MM.1S (cell line): Measurements from ENCODE around the gene DSCAM.

ENCODE experiments used
- DNase-seq: peaks from one replicate; pipeline ENCODE4 v3.0.0-alpha.2; 2015
- H2AFZ ChIP-seq: fragments of 300-600 bp; sonication (generic); 2 replicates; pipeline ENCODE4 v1.6.0; 2016; ENCODE audit warnings: antibody characterized with exemption, low read length
- H3F3A ChIP-seq: fragments of 300-600 bp; sonication (generic); 2 replicates; pipeline ENCODE4 v1.6.1; 2016; ENCODE audit warnings: mild to moderate bottlenecking, antibody characterized with exemption, low read length, moderate library complexity, mixed read lengths; ENCODE audit not compliant: insufficient read depth
- H3K27ac ChIP-seq: fragments of 300-600 bp; sonication (generic); 2 replicates; pipeline ENCODE4 v1.5.1; 2016; ENCODE audit warnings: mild to moderate bottlenecking, low read length
- H3K27me3 ChIP-seq: fragments of 300-600 bp; sonication (generic); replicated peaks from 2 replicates; pipeline ENCODE4 v1.6.0; 2016; ENCODE audit warnings: low read length; ENCODE audit not compliant: insufficient read depth
- H3K36me3 ChIP-seq: fragments of 300-600 bp; sonication (generic); replicated peaks from 2 replicates; pipeline ENCODE4 v1.6.1; 2016; ENCODE audit warnings: mild to moderate bottlenecking, low read length, mixed read lengths; ENCODE audit not compliant: insufficient read depth
- H3K4me1 ChIP-seq: fragments of 300-600 bp; sonication (generic); 2 replicates; pipeline ENCODE4 v1.6.1; 2016; ENCODE audit warnings: low read length, mixed read lengths
- H3K4me2 ChIP-seq: fragments of 300-600 bp; sonication (generic); 2 replicates; pipeline ENCODE4 v1.6.0; 2016; ENCODE audit warnings: low read depth, low read length
- H3K4me3 ChIP-seq: fragments of 300-600 bp; sonication (generic); 2 replicates; pipeline ENCODE4 v1.5.1; 2016; ENCODE audit warnings: low read length, mixed read lengths
- H3K79me2 ChIP-seq: fragments of 300-600 bp; sonication (generic); 2 replicates; pipeline ENCODE4 v1.6.1; 2016; ENCODE audit warnings: mixed run types, low read length, mixed read lengths
- H3K9ac ChIP-seq: fragments of 300-600 bp; sonication (generic); 2 replicates; pipeline ENCODE4 v1.6.1; 2016; ENCODE audit warnings: low read length, mixed read lengths
- H3K9me2 ChIP-seq: fragments of 300-600 bp; sonication (generic); replicated peaks from 2 replicates; pipeline ENCODE4 v1.6.1; 2016; ENCODE audit warnings: mild to moderate bottlenecking, low read length, mixed read lengths; ENCODE audit not compliant: insufficient read depth
- H3K9me3 ChIP-seq: fragments of 300-600 bp; sonication (generic); replicated peaks from 2 replicates; pipeline ENCODE4 v1.6.1; 2016; ENCODE audit warnings: mild to moderate bottlenecking, low read length, mixed read lengths; ENCODE audit not compliant: insufficient read depth
- H4K20me1 ChIP-seq: fragments of 300-600 bp; sonication (generic); 2 replicates; pipeline ENCODE4 v1.6.1; 2016; ENCODE audit warnings: mild to moderate bottlenecking, low read length, moderate library complexity, mixed read lengths; ENCODE audit not compliant: insufficient read depth
- EZH2 ChIP-seq: fragments of 300-600 bp; sonication (generic); optimal IDR thresholded peaks from 2 replicates; pipeline ENCODE3; 2017; ENCODE audit warnings: low read depth, mild to moderate bottlenecking, antibody characterized with exemption, low read length, mixed read lengths
- EZH2phosphoT487 ChIP-seq: fragments of 300-600 bp; sonication (generic); IDR thresholded peaks from 2 replicates; pipeline ENCODE4 v1.6.1; 2018; ENCODE audit warnings: antibody characterized with exemption, low read length
- TF ChIP-seq, protein P1 (sequence below): fragments of 300-600 bp; sonication (generic); IDR thresholded peaks from 2 replicates; pipeline ENCODE4 v1.5.1; 2016; ENCODE audit warnings: antibody characterized with exemption, low read length, mixed read lengths

Gene DSCAM

DNA sequence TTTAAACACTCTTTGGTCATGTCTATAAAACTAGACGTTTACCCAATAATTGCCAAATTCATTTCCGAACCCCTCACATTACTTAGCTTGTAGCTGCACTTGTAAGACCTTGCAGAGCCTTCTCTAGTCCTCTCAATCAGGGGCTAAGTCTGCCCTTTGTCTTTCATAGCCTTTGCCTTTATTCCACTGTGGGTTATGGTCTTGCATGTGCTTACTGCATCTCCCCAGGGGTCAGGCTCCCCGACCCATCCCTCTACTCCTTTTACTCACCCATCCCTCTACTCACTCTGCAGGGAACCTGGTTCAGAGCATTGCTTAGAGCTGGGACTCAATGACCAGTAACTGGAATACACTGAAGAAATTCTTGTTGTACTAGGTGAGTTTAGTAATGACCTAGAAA lies 744.3 kb downstream of the DSCAM start:
- Histone ChIP-seq H3K4me1 (no peaks in the 10 kb centered on the region), H3K36me3 (peaks cover 13% of the 10 kb centered on the region; the same call in 1 of the 2 replicates), H3K79me2 (no peaks in the 10 kb centered on the region), H3K9me2 (no peaks in the 10 kb centered on the region), H4K20me1 (no peaks in the 10 kb centered on the region), H2AFZ (no peak overlapping the region), H3K27me3 (no peaks in the 10 kb centered on the region), H3K27ac (no peak overlapping the region), H3K4me3 (no peak overlapping the region), H3K9me3 (no peaks in the 10 kb centered on the region), H3K9ac (no peak overlapping the region), H3K4me2 (no peak overlapping the region), H3F3A (no peaks in the 10 kb centered on the region; the same call in 1 of the 2 replicates)
- DNase-seq: no peak
- no peak for TF ChIP-seq EZH2
- TF ChIP-seq EZH2phosphoT487: no peak
- TF ChIP-seq, protein P1, sequence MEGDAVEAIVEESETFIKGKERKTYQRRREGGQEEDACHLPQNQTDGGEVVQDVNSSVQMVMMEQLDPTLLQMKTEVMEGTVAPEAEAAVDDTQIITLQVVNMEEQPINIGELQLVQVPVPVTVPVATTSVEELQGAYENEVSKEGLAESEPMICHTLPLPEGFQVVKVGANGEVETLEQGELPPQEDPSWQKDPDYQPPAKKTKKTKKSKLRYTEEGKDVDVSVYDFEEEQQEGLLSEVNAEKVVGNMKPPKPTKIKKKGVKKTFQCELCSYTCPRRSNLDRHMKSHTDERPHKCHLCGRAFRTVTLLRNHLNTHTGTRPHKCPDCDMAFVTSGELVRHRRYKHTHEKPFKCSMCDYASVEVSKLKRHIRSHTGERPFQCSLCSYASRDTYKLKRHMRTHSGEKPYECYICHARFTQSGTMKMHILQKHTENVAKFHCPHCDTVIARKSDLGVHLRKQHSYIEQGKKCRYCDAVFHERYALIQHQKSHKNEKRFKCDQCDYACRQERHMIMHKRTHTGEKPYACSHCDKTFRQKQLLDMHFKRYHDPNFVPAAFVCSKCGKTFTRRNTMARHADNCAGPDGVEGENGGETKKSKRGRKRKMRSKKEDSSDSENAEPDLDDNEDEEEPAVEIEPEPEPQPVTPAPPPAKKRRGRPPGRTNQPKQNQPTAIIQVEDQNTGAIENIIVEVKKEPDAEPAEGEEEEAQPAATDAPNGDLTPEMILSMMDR: no peak

DNA sequence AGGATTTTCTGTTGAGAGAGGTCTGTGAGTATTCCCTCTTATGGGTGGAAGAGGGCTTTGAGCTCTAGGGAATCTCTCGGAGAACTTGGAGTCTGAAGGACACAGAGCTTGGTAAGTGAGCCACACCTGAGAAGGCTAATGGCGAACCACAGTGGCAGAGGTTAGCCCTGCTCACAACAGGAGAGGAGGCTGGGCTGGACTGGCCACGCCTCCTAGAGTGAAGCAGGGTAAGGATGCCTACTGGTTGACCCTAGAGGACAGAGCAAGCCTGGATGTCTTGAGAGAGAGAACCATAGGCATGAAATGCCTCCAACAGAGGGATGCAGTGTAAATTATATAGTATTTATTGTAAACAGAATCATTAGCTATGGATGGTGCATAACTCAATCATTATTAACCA lies 747.1 kb downstream of the DSCAM start:
- DNase-seq: no peak
- no peak overlapping the region for H3K9ac ChIP-seq
- no peak overlapping the region for H3K4me3 ChIP-seq
- H3K4me1 ChIP-seq: no peaks in the 10 kb centered on the region
- TF ChIP-seq EZH2phosphoT487: no peak
- no peak for TF ChIP-seq EZH2
- TF ChIP-seq, protein P1: no peak
- H3K27ac ChIP-seq: no peak overlapping the region
- peaks cover 29% of the 10 kb centered on the region for H3K36me3 ChIP-seq
- H2AFZ ChIP-seq: no peak overlapping the region
- H3K4me2 ChIP-seq: no peak overlapping the region
- H3K9me2 ChIP-seq: no peaks in the 10 kb centered on the region
- no peaks in the 10 kb centered on the region for H3K79me2 ChIP-seq
- H3F3A ChIP-seq: peaks cover 1% of the 10 kb centered on the region; the same call in 1 of the 2 replicates
- no peaks in the 10 kb centered on the region for H3K9me3 ChIP-seq
- no peaks in the 10 kb centered on the region for H4K20me1 ChIP-seq
- no peaks in the 10 kb centered on the region for H3K27me3 ChIP-seq

DNA sequence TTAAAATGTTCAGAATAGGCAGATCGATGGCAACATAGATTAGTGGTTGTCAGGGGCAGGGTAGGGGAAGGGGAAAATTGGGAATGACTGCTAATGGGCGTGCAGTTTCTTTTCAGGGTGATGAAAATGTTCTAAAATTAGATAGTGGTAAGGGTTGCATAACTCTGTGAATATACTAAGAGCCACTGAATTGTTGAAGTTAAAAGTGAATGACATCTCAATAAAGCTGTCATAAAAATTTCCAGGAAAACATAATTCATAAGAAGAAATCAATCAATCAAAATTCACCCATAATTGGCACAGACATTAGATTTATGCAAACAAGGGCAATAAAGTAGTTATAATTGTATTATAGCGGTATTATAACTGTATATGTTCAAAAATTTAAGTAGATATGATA lies 751.5 kb downstream of the DSCAM start:
- Histone ChIP-seq H3K9me2 (no peaks in the 10 kb centered on the region), H4K20me1 (no peaks in the 10 kb centered on the region), H3K79me2 (no peaks in the 10 kb centered on the region), H3F3A (0 out of 2 replicates have a peak, but pooled peaks cover 7% of the 10 kb centered on the region), H3K36me3 (peaks cover 41% of the 10 kb centered on the region), H3K27ac (no peak overlapping the region), H3K4me1 (no peaks in the 10 kb centered on the region), H2AFZ (no peak overlapping the region), H3K4me2 (no peak overlapping the region), H3K4me3 (no peak overlapping the region), H3K9me3 (no peaks in the 10 kb centered on the region), H3K27me3 (no peaks in the 10 kb centered on the region), H3K9ac (no peak overlapping the region)
- DNase-seq: no peak
- TF ChIP-seq EZH2 (no peak), EZH2phosphoT487 (no peak)
- TF ChIP-seq, protein P1: no peak
